ENCODE data around the gene RAB44.

- TF ChIP-seq, protein P1, sequence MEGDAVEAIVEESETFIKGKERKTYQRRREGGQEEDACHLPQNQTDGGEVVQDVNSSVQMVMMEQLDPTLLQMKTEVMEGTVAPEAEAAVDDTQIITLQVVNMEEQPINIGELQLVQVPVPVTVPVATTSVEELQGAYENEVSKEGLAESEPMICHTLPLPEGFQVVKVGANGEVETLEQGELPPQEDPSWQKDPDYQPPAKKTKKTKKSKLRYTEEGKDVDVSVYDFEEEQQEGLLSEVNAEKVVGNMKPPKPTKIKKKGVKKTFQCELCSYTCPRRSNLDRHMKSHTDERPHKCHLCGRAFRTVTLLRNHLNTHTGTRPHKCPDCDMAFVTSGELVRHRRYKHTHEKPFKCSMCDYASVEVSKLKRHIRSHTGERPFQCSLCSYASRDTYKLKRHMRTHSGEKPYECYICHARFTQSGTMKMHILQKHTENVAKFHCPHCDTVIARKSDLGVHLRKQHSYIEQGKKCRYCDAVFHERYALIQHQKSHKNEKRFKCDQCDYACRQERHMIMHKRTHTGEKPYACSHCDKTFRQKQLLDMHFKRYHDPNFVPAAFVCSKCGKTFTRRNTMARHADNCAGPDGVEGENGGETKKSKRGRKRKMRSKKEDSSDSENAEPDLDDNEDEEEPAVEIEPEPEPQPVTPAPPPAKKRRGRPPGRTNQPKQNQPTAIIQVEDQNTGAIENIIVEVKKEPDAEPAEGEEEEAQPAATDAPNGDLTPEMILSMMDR (IDR thresholded peaks at IDR 0.05; ENCODE audit: low read depth, low read length): no peak
- no peak for TF ChIP-seq EZH2phosphoT487 (IDR thresholded peaks at IDR 0.05; ENCODE audit: low read depth)
Measured at GRCh38 chr6:36659271-36659670, 38.4 kb upstream of the RAB44 start.

Measured in OCI-LY3 (cell line).